HL-60 (cell line): Measurements from ENCODE around the gene GTF2IRD1.

Experiments
- DNase-seq, 2 experiments: peaks; one replicate each; pipeline ENCODE4 v3.0.0-alpha.2; 2010 to 2020; ENCODE audit warnings: low read depth in 1 of 2, low spot score in 1 of 2
- H3K27ac ChIP-seq: fragments of 250-450 bp; sonication (Bioruptor Pico); replicated peaks from 2 replicates; pipeline ENCODE4 v1.5.1; 2020; ENCODE audit warnings: mild to moderate bottlenecking, moderate library complexity
- H3K27me3 ChIP-seq: fragments of 250-450 bp; sonication (Bioruptor Pico); 2 replicates; pipeline ENCODE4 v1.5.1; 2021; ENCODE audit warnings: mild to moderate bottlenecking, moderate library complexity; ENCODE audit not compliant: insufficient read depth, poor library complexity, severe bottlenecking
- H3K4me3 ChIP-seq: replicated peaks from 2 replicates; pipeline ENCODE4 v1.5.1; 2011; ENCODE audit warnings: mild to moderate bottlenecking, control low read depth, low read length; ENCODE audit not compliant: insufficient read depth
- CTCF ChIP-seq: IDR thresholded peaks from one replicate; pipeline ENCODE4 v1.5.1; 2011; ENCODE audit warnings: low read length, control low read depth, inconsistent platforms; ENCODE audit not compliant: insufficient read depth
- GABPA ChIP-seq: IDR thresholded peaks from 2 replicates; pipeline ENCODE4 v1.6.1; 2012; ENCODE audit warnings: low read depth
- POLR2AphosphoS5 ChIP-seq: IDR thresholded peaks from 2 replicates; pipeline ENCODE4 v1.6.1; 2012; ENCODE audit warnings: low read depth
- REST ChIP-seq: IDR thresholded peaks from 2 replicates; pipeline ENCODE4 v1.6.1; 2012; ENCODE audit warnings: low read depth; ENCODE audit not compliant: insufficient replicate concordance
- SPI1 ChIP-seq: IDR thresholded peaks from 2 replicates; pipeline ENCODE4 v1.6.1; 2012; ENCODE audit warnings: low read depth, mild to moderate bottlenecking, borderline replicate concordance

The GTF2IRD1 gene

GRCh38 chr7:74627661-74628411 is 174.1 kb downstream of the GTF2IRD1 start:
- TF ChIP-seq REST (no peak), SPI1 (no peak), POLR2AphosphoS5 (no peak), GABPA (no peak), CTCF (no peak)
- H3K27me3 ChIP-seq: no peaks in the 10 kb centered on the region
- no peak for DNase-seq
- no peak overlapping the region for H3K4me3 ChIP-seq
- no peak overlapping the region for H3K27ac ChIP-seq

GRCh38 chr7:74632505-74632904 is 178.8 kb downstream of the GTF2IRD1 start:
- no peak for DNase-seq
- no peak for TF ChIP-seq GABPA
- no peak for TF ChIP-seq SPI1
- TF ChIP-seq POLR2AphosphoS5: no peak
- TF ChIP-seq REST: no peak
- no peak for TF ChIP-seq CTCF
- Histone ChIP-seq H3K4me3 (no peak overlapping the region), H3K27ac (no peak overlapping the region), H3K27me3 (no peaks in the 10 kb centered on the region)

GRCh38 chr7:74633451-74633921 is 179.8 kb downstream of the GTF2IRD1 start:
- Histone ChIP-seq H3K27ac (no peak overlapping the region), H3K4me3 (no peak overlapping the region), H3K27me3 (no peaks in the 10 kb centered on the region)
- no peak for DNase-seq
- TF ChIP-seq POLR2AphosphoS5: no peak
- TF ChIP-seq REST: no peak
- TF ChIP-seq CTCF: no peak
- TF ChIP-seq SPI1: no peak
- no peak for TF ChIP-seq GABPA
